ENCODE measurements around the gene LACTBL1.

DNA sequence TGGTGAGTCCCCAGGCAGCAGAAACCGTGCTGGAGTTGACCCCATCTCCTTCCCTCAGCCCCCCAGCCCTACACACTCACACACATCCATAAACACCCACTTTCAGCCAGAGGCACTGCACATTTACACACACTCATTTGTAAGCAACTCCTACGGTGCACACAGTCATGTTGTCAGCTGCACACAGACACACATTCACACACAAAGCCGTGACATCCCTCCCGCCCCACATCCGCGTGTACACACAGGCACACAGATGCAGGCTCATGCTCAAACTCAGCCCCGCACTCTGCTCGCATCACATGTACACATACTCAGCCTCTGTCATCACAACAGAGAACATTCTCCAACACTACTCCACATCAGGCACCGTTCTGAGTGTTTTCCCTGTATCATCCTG lies 47.6 kb downstream of the LACTBL1 start:
- TF ChIP-seq, protein P1, sequence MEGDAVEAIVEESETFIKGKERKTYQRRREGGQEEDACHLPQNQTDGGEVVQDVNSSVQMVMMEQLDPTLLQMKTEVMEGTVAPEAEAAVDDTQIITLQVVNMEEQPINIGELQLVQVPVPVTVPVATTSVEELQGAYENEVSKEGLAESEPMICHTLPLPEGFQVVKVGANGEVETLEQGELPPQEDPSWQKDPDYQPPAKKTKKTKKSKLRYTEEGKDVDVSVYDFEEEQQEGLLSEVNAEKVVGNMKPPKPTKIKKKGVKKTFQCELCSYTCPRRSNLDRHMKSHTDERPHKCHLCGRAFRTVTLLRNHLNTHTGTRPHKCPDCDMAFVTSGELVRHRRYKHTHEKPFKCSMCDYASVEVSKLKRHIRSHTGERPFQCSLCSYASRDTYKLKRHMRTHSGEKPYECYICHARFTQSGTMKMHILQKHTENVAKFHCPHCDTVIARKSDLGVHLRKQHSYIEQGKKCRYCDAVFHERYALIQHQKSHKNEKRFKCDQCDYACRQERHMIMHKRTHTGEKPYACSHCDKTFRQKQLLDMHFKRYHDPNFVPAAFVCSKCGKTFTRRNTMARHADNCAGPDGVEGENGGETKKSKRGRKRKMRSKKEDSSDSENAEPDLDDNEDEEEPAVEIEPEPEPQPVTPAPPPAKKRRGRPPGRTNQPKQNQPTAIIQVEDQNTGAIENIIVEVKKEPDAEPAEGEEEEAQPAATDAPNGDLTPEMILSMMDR (IDR thresholded peaks at IDR 0.05; ENCODE audit: low read length), result no peak
- TF ChIP-seq EZH2 (IDR thresholded peaks at IDR 0.05; ENCODE audit: borderline replicate concordance, low read length), result no peak

All from OCI-LY1 (cell line).